ENCODE measurements around the gene SYNGR2.

DNA sequence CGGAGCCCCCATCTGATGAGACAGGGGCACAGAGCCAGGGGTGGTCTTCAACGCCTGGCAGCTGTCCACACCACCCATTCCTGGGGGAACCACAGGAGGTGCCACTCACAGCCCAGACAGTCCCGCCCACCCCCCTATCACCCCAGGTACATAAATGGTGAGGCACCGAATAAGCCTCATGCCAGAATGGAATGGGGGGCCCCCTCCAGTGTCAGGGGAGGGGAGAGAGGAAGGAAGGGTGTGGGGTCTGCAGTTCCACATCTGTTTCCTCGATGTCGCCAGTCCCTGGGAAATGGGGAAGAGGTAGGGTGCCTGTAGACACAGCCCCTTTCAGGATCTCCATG, 41.5 kb upstream of the SYNGR2 start:
- TF ChIP-seq POLR2A (IDR thresholded peaks at IDR 0.05; ENCODE audit: low read length) (no peak), GATA1 (IDR thresholded peaks at IDR 0.05; ENCODE audit: low read depth, low read length) (no peak)
